Parathyroid adenoma (tissue), 2 donors: ENCODE results near the gene PTS.

Source experiments
- H2AFZ ChIP-seq: fragments of 300-600 bp; sonication (generic); one replicate; pipeline ENCODE4 v1.7.0; 2017; ENCODE audit warnings: antibody characterized with exemption, mild to moderate bottlenecking
- H3K27ac ChIP-seq: fragments of 300-600 bp; sonication (generic); one replicate; pipeline ENCODE4 v1.7.0; 2017
- H3K27me3 ChIP-seq: fragments of 300-600 bp; sonication (generic); one replicate; pipeline ENCODE4 v1.7.0; 2017; ENCODE audit warnings: low read length; ENCODE audit not compliant: control insufficient read depth, insufficient read depth
- H3K36me3 ChIP-seq: fragments of 300-600 bp; sonication (generic); one replicate; pipeline ENCODE4 v1.7.0; 2017; ENCODE audit warnings: low read length; ENCODE audit not compliant: control insufficient read depth, insufficient read depth
- H3K4me1 ChIP-seq: fragments of 300-600 bp; sonication (generic); one replicate; pipeline ENCODE4 v1.7.0; 2017; ENCODE audit warnings: control low read depth
- H3K4me2 ChIP-seq: fragments of 300-600 bp; sonication (generic); one replicate; pipeline ENCODE4 v1.7.0; 2017; ENCODE audit warnings: low read length
- H3K4me3 ChIP-seq: fragments of 300-600 bp; sonication (generic); one replicate; pipeline ENCODE4 v1.7.0; 2017; ENCODE audit warnings: low read depth, low read length
- H3K79me2 ChIP-seq: fragments of 300-600 bp; sonication (generic); one replicate; pipeline ENCODE4 v1.7.0; 2017; ENCODE audit warnings: control low read depth
- H3K9ac ChIP-seq: fragments of 300-600 bp; sonication (generic); one replicate; pipeline ENCODE4 v1.7.0; 2017; ENCODE audit warnings: mild to moderate bottlenecking
- H3K9me3 ChIP-seq: fragments of 300-600 bp; sonication (generic); one replicate; pipeline ENCODE4 v1.7.0; 2017; ENCODE audit warnings: low read length; ENCODE audit not compliant: control insufficient read depth
- TF ChIP-seq, protein P1 (sequence below): fragments of 300-600 bp; sonication (generic); IDR thresholded peaks from one replicate; pipeline ENCODE4 v1.7.0; 2017; ENCODE audit warnings: antibody characterized with exemption, mild to moderate bottlenecking
- donor health status: primary hyperparathyroidism.

The PTS gene

DNA sequence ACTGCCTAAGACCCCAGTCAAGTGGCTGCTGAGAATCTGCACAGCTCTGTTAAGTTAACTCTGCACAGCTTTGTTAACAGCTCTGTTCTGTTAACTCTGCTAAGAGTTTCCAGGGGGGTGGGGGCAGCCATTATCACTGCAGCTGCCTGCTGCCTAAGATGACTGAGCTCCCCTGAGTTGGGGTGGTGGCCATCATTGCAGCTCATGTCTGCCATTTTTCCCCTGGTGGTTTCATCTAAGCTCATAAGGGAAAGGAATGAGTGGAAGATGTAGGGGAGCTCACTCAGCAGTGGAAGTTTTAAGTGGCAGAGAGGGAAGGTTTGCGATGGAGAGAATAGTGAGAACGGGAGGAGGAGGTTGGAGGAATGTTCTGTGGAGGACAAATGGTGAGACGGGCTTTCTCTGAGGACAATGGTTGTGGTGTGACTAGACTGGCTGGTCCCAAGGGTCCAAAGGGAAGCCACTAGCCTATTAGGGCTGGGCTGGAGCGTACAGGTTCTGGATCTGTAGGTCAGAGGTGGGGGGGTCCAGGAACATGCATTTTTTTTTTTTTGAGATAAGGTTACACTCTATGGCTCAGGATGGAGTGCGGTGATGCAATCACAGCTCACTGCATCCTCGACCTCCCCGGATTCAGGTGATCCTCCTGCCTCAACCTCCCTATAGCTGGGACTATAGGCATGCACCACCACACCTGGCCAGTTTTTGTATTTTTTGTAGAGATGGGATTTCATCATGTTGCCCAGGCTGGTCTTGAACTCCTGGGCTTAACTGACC is 48.0 kb downstream of the PTS start:
- Histone ChIP-seq H3K9me3 (no peaks in the 10 kb centered on the region), H3K4me3 (no peak overlapping the region), H3K9ac (no peak overlapping the region), H3K27ac (no peak overlapping the region), H2AFZ (no peak overlapping the region), H3K27me3 (no peaks in the 10 kb centered on the region), H3K36me3 (no peaks in the 10 kb centered on the region), H3K4me1 (no peaks in the 10 kb centered on the region), H3K79me2 (no peaks in the 10 kb centered on the region), H3K4me2 (no peak overlapping the region)
- TF ChIP-seq, protein P1, sequence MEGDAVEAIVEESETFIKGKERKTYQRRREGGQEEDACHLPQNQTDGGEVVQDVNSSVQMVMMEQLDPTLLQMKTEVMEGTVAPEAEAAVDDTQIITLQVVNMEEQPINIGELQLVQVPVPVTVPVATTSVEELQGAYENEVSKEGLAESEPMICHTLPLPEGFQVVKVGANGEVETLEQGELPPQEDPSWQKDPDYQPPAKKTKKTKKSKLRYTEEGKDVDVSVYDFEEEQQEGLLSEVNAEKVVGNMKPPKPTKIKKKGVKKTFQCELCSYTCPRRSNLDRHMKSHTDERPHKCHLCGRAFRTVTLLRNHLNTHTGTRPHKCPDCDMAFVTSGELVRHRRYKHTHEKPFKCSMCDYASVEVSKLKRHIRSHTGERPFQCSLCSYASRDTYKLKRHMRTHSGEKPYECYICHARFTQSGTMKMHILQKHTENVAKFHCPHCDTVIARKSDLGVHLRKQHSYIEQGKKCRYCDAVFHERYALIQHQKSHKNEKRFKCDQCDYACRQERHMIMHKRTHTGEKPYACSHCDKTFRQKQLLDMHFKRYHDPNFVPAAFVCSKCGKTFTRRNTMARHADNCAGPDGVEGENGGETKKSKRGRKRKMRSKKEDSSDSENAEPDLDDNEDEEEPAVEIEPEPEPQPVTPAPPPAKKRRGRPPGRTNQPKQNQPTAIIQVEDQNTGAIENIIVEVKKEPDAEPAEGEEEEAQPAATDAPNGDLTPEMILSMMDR = no peak

DNA sequence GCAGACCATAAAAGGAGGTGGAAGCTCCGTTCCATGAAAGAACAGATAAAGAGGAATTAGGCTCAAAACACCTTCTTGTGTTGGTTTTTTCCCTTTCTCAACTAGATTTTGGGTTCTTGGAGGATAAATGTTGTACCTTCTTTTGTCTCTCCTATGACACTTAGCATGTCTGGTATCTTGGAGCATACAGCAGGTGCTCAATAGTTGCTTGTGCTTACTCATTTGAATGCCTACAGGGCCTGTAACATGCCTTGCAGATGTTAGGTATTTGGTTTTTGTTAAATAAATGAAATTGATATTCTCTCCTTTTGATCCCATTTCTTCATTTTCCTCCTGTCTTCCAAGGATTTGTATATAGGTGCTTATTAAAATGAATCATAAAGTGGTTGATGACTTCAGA is 50.8 kb downstream of the PTS start:
- no peak overlapping the region for H3K4me2 ChIP-seq
- H3K36me3 ChIP-seq = no peaks in the 10 kb centered on the region
- TF ChIP-seq, protein P1 = no peak
- H3K4me3 ChIP-seq = no peak overlapping the region
- H3K27ac ChIP-seq = no peak overlapping the region
- H3K79me2 ChIP-seq = no peaks in the 10 kb centered on the region
- H3K4me1 ChIP-seq = no peaks in the 10 kb centered on the region
- H3K9me3 ChIP-seq = no peaks in the 10 kb centered on the region
- H3K27me3 ChIP-seq = no peaks in the 10 kb centered on the region
- no peak overlapping the region for H2AFZ ChIP-seq
- no peak overlapping the region for H3K9ac ChIP-seq

DNA sequence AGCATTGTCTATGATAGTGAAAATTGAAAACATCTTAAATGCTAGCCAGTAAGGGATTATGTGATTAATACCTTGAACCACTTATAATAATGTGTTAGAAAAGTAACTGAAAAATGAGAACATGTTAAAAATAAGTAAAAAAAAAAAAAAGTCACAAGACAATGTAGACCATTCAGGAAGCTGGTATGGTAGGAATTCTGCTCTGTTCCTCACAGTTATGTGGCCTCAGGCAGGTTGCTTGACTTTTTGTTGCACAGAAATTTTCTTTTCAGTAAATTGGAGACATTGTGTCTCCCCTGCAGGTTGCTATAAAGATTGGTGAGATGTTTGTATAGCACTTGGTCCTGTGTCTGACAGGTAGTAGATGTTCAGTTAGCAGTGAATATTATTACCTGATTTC is 51.7 kb downstream of the PTS start:
- H3K4me3 ChIP-seq = no peak overlapping the region
- H3K4me2 ChIP-seq = no peak overlapping the region
- no peaks in the 10 kb centered on the region for H3K79me2 ChIP-seq
- no peaks in the 10 kb centered on the region for H3K36me3 ChIP-seq
- H3K9me3 ChIP-seq = no peaks in the 10 kb centered on the region
- H3K4me1 ChIP-seq = no peaks in the 10 kb centered on the region
- H3K9ac ChIP-seq = no peak overlapping the region
- H3K27me3 ChIP-seq = no peaks in the 10 kb centered on the region
- no peak overlapping the region for H3K27ac ChIP-seq
- TF ChIP-seq, protein P1 = no peak
- no peak overlapping the region for H2AFZ ChIP-seq

DNA sequence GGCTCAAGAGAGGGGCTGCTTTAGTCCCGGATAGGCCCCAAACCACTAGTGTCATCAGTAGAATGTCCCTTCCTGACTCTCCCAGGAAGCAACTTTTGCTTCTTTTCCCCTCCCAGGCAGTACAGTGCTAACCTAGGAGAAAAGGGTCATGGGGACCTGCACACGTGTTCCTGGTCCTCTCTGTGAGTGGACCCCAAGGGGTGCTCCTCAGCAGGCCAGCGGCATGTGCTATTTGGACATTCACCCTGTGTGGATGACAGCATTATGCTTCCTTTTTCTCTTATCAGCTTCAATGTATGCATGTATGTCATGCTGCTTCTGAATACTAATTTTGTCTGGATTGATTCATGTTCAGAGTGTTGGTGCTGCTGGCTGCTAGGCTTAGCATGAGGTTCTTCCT is 52.6 kb downstream of the PTS start:
- no peak overlapping the region for H3K4me2 ChIP-seq
- H3K9me3 ChIP-seq = no peaks in the 10 kb centered on the region
- no peaks in the 10 kb centered on the region for H3K4me1 ChIP-seq
- H3K79me2 ChIP-seq = no peaks in the 10 kb centered on the region
- no peak overlapping the region for H3K4me3 ChIP-seq
- no peak overlapping the region for H3K27ac ChIP-seq
- no peak overlapping the region for H2AFZ ChIP-seq
- no peak overlapping the region for H3K9ac ChIP-seq
- no peaks in the 10 kb centered on the region for H3K36me3 ChIP-seq
- no peaks in the 10 kb centered on the region for H3K27me3 ChIP-seq
- TF ChIP-seq, protein P1 = no peak

DNA sequence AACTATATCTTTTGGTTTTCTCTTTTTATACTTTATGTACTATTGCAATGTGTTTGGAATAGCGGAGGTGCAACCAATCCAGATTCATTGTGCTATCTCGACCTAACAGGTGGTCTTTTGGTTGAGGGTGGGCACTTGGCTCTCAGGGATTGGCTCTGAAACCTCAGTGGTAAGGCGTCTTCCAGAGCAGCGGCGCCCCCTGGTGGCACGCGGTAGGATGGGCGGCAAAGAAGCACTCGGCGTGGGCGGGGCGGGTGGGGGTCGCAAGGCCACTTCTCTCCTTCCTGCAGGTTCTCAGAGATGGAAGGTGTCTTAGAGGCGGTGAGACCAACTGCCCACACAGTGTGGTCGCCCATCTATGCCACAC is 53.7 kb downstream of the PTS start:
- Histone ChIP-seq H3K79me2 (no peaks in the 10 kb centered on the region), H3K9me3 (no peaks in the 10 kb centered on the region), H3K4me2 (peak overlapping the region; percentile 90), H3K9ac (no peak overlapping the region), H2AFZ (peak overlapping the region; percentile 93), H3K4me3 (peak overlapping the region; percentile 47), H3K27ac (no peak overlapping the region), H3K27me3 (no peaks in the 10 kb centered on the region), H3K36me3 (no peaks in the 10 kb centered on the region), H3K4me1 (no peaks in the 10 kb centered on the region)
- TF ChIP-seq, protein P1 = peak; percentile 40
